Spleen (tissue), 11 donors: Measurements from ENCODE around the gene MIP. TPM values are rescaled to one million over a fixed set of nuclear protein-coding genes. Genes with fewer than 3 reads are reported as not detected.
"Not testable (repeated sequence)": the region's sequence is repeated elsewhere in the genome, so short reads cannot be mapped to it uniquely, and the experiment has no call there.

ENCODE experiments used
- DNase-seq: peaks from one replicate; pipeline ENCODE4 v3.0.0-alpha.2; 2020
- H3K27ac ChIP-seq, 8 donors: fragments of 200-600 bp; sonication (generic) in 7 of 8; 1 replicate in 4 of 8; 2 replicates in 4 of 8; pipeline versions ENCODE4 v1.5.0 to v1.8.0; 2016 to 2021; ENCODE audit warnings: inconsistent platforms in 4 of 8, mild to moderate bottlenecking in 4 of 8, moderate library complexity in 1 of 8
- H3K27me3 ChIP-seq, 7 donors: fragments of 200-600 bp; sonication (generic) in 6 of 7; replicated peaks in 1 of 7; 1 replicate in 4 of 7; 2 replicates in 3 of 7; pipeline versions ENCODE4 v1.5.0 to v1.8.0; 2016 to 2021; ENCODE audit warnings: inconsistent platforms in 3 of 7, mild to moderate bottlenecking in 1 of 7
- H3K36me3 ChIP-seq, 6 donors: fragments of 200-600 bp; sonication (generic) in 5 of 6; 1 replicate in 4 of 6; 2 replicates in 2 of 6; pipeline versions ENCODE4 v1.5.0 to v1.8.0; 2016 to 2021; ENCODE audit warnings: inconsistent platforms in 2 of 6
- H3K4me1 ChIP-seq, 6 donors: fragments of 200-600 bp; sonication (generic) in 5 of 6; 1 replicate in 3 of 6; 2 replicates in 3 of 6; pipeline versions ENCODE4 v1.5.0 to v1.8.0; 2016 to 2021; ENCODE audit warnings: inconsistent platforms in 3 of 6
- H3K4me3 ChIP-seq, 8 donors: fragments of 200-600 bp; sonication (generic) in 7 of 8; 1 replicate in 4 of 8; 2 replicates in 4 of 8; pipeline versions ENCODE4 v1.5.0 to v1.8.0; 2016 to 2021; ENCODE audit warnings: inconsistent platforms in 4 of 8, mild to moderate bottlenecking in 4 of 8, moderate library complexity in 2 of 8
- H3K9me3 ChIP-seq, 8 donors: fragments of 200-600 bp; sonication (generic) in 7 of 8; 1 replicate in 4 of 8; 2 replicates in 4 of 8; pipeline versions ENCODE4 v1.5.0 to v1.8.0; 2016 to 2021; ENCODE audit warnings: inconsistent platforms in 4 of 8
- CTCF ChIP-seq, 11 experiments: fragments of 200-600 bp in 7 of 11; fragments of 450-650 bp in 4 of 11; sonication (generic) in 4 of 11; IDR thresholded peaks in 8 of 11; conservative IDR thresholded peaks in 3 of 11; 1 replicate in 7 of 11; 2 replicates in 4 of 11; pipeline versions ENCODE4 v1.4.0 to v1.8.0; 2016 to 2021; ENCODE audit warnings: antibody characterized with exemption in 11 of 11, inconsistent platforms in 4 of 11, mild to moderate bottlenecking in 1 of 11
- POLR2A ChIP-seq, 3 donors: fragments of 450-650 bp; IDR thresholded peaks; one replicate each; pipeline ENCODE4 v1.5.1; 2017; ENCODE audit warnings: antibody characterized with exemption in 3 of 3, mild to moderate bottlenecking in 1 of 3
- POLR2AphosphoS5 ChIP-seq, 3 donors: sonication (generic); formaldehyde crosslinking; IDR thresholded peaks; one replicate each; pipeline ENCODE4 v1.5.1; 2017; ENCODE audit warnings: antibody characterized with exemption in 3 of 3
- WGBS, 5 donors: extraction: QIAGEN DNeasy Blood & Tissue Kit in 3 of 5; methylation state at CpG; one replicate each; pipeline versions ENCODE4 v1.1.5 to v1.1.7; 2013 to 2018; 5-methylcytosine and 5-hydroxymethylcytosine counted together
- intact Hi-C: fragments of 100-400 bp; cut with DNase I; formaldehyde crosslinking; loops from one replicate; pipeline ENCODE4 v1.15.0; 2023; ENCODE audit warnings: low total_unique reads
- polyA plus RNA-seq, 3 donors: library from polyadenylated mRNA; stranded (reverse); fragments of 200-250 nt; gene quantifications; one replicate each; pipeline ENCODE4 v1.2.1, GENCODE V29; 2013
- total RNA-seq, 7 donors: library from RNA; depleted of rRNA in 3 of 7; stranded (reverse); fragments of >200 nt in 3 of 7; fragmentation: NEBNext Ultra II Directional in 4 of 7; extraction: Animal tissue kit (Norgen Biotek cat#: 25700) in 4 of 7; gene quantifications; one replicate each; pipeline versions ENCODE4 v1.1.0 to v1.2.1, GENCODE V29; 2016 to 2021
- donor health status: healthy with polysubstance abuse.
- donor health status: DM: no; HTN: no; CAD: no; lungs with moderate emphysema.
- donor health status: DM: no; HTN: no; CAD: no.
- donor health status: Bipolar disorder and iron deficiency.
- donor health status: healthy.
- donor health status: DM: no; HTN: no; CAD: no.
- donor health status: DM: yes; HTN: yes; CAD: no.

MIP gene
- total and polyA plus RNA-seq, 10 donors: 0.07 to 0.52 (median 0.14) TPM; not detected in 7

GRCh38 chr12:56448860-56449621, 5.4 kb downstream of the MIP start, which contains the start of gene TIMELESS:
Gene TIMELESS (minus strand): TSS chr12:56449426. CDS start chr12:56434170, 15,256 bp downstream.
- Histone ChIP-seq H3K36me3 (no peaks in the 10 kb centered on the region), H3K27me3 (no peaks in the 10 kb centered on the region), H3K9me3 (no peaks in the 10 kb centered on the region), H3K27ac (peak within 1 kb of the TSS; percentile 64 to 92 (median 88)), H3K4me3 (peak within 1 kb of the TSS; percentile 74 to 99 (median 98)), H3K4me1 (peaks cover 4 to 31% (median 19%) of the 10 kb centered on the region in 6 donors)
- intact Hi-C loops: loop anchor here (10.0 kb wide), 1 partner anchor 84 kb away; the partner anchor contains the start of genes APOF and STAT2
- TF ChIP-seq POLR2A (IDR thresholded peaks at IDR 0.05) (peak in 2 of 3 donors; percentile 18 to 68), CTCF (IDR thresholded peaks at IDR 0.05 in 8 of 11, conservative IDR thresholded peaks at IDR 0.05 in 3 of 11) (peak in 4 of 11 experiments; percentile 31 to 55 (median 40)), POLR2AphosphoS5 (IDR thresholded peaks at IDR 0.05) (peak; percentile 90 to 95 (median 94))
- DNase-seq: peak; percentile 98
- 0 to 1% (median 0%) methylated on average over 49 to 58 of the region's 58 CpGs for WGBS, 5 donors

GRCh38 chr12:56443208-56443607, 11.2 kb downstream of the MIP start:
- intact Hi-C loops: loop anchor here (10.0 kb wide), 1 partner anchor 78 kb away; the partner anchor contains the start of genes APOF and STAT2

GRCh38 chr12:56437430-56438176, 16.9 kb downstream of the MIP start:
- intact Hi-C loops: no loop called here
- DNase-seq: no peak

More at GRCh38 chr12:56443208-56443607, 11.2 kb downstream of the MIP start:
- H3K27ac ChIP-seq, H3K27me3 ChIP-seq, H3K4me3 ChIP-seq, H3K36me3 ChIP-seq, DNase-seq: not testable (repeated sequence)
- Histone ChIP-seq H3K4me1 (peaks cover 1 to 14% (median 7%) of the 10 kb centered on the region in 6 donors), H3K9me3 (peaks cover 0 to 12% (median 4%) of the 10 kb centered on the region in 8 donors)
- 81 to 97% (median 94%) methylated on average over 2 of the region's 2 CpGs for WGBS, 5 donors

More at GRCh38 chr12:56437430-56438176, 16.9 kb downstream of the MIP start:
- Histone ChIP-seq H3K36me3 (peaks cover 0 to 15% (median 10%) of the 10 kb centered on the region in 6 donors), H3K4me1 (no peaks in the 10 kb centered on the region), H3K4me3 (no peak overlapping the region), H3K27ac (no peak overlapping the region), H3K9me3 (no peaks in the 10 kb centered on the region), H3K27me3 (no peaks in the 10 kb centered on the region)
- TF ChIP-seq CTCF (IDR thresholded peaks at IDR 0.05 in 8 of 11, conservative IDR thresholded peaks at IDR 0.05 in 3 of 11) (no peak), POLR2A (IDR thresholded peaks at IDR 0.05) (no peak), POLR2AphosphoS5 (IDR thresholded peaks at IDR 0.05) (no peak)
- 91 to 94% (median 93%) methylated on average over 11 of the region's 11 CpGs for WGBS, 5 donors
